Large intestine (tissue), 3 donors: Measurements from ENCODE around the gene DKK3. TPM values are rescaled to one million over a fixed set of nuclear protein-coding genes. Genes with fewer than 3 reads are reported as not detected.

Source experiments
- DNase-seq, 2 donors: peaks; one replicate each; pipeline versions ENCODE4 v3.0.0 to v3.0.0-alpha.2; 2013
- H3K27ac ChIP-seq: one replicate; pipeline ENCODE4 v1.5.1; 2013; ENCODE audit warnings: low read length
- H3K27me3 ChIP-seq: 2 replicates; pipeline ENCODE4 v1.6.1; 2013; ENCODE audit warnings: low read length; ENCODE audit not compliant: control insufficient read depth, insufficient read depth
- H3K36me3 ChIP-seq: 2 replicates; pipeline ENCODE4 v1.6.1; 2013; ENCODE audit warnings: low read length; ENCODE audit not compliant: control insufficient read depth, insufficient read depth
- H3K4me1 ChIP-seq: one replicate; pipeline ENCODE4 v1.6.1; 2013; ENCODE audit warnings: low read length; ENCODE audit not compliant: control insufficient read depth, insufficient read depth
- H3K4me3 ChIP-seq: one replicate; pipeline ENCODE4 v1.5.1; 2013; ENCODE audit warnings: low read length
- H3K9me3 ChIP-seq: one replicate; pipeline ENCODE4 v1.6.1; 2013; ENCODE audit warnings: mild to moderate bottlenecking, low read depth, low read length, moderate library complexity; ENCODE audit not compliant: control insufficient read depth
- WGBS: methylation state at CpG from one replicate; pipeline ENCODE4 v1.1.5; 2013; ENCODE audit warnings: low lambda C conversion rate; ENCODE audit not compliant: insufficient coverage; 5-methylcytosine and 5-hydroxymethylcytosine counted together
- polyA plus RNA-seq: library from polyadenylated mRNA; unstranded; fragments of 120-200 nt; gene quantifications from one replicate; pipeline ENCODE4 v1.2.1, GENCODE V29; 2013

Gene DKK3
- polyA plus RNA-seq, 1 donor = 31.4 TPM

GRCh38 chr11:12005061-12005460 lies 3.4 kb downstream of the DKK3 start:
- DNase-seq = no peak
- Histone ChIP-seq H3K4me1 (peaks cover 4% of the 10 kb centered on the region), H3K27me3 (peaks cover 45% of the 10 kb centered on the region), H3K27ac (no peak overlapping the region), H3K4me3 (no peak overlapping the region), H3K36me3 (no peaks in the 10 kb centered on the region), H3K9me3 (no peaks in the 10 kb centered on the region)
- WGBS = 100% methylated on average over 3 of the region's 4 CpGs

GRCh38 chr11:12003815-12004214 lies 4.6 kb downstream of the DKK3 start:
- H3K27me3 ChIP-seq = peaks cover 35% of the 10 kb centered on the region
- H3K9me3 ChIP-seq = no peaks in the 10 kb centered on the region
- H3K4me1 ChIP-seq = no peaks in the 10 kb centered on the region
- H3K27ac ChIP-seq = no peak overlapping the region
- WGBS = 88% methylated on average over 1 of the region's 4 CpGs
- no peak for DNase-seq
- H3K4me3 ChIP-seq = no peak overlapping the region
- H3K36me3 ChIP-seq = no peaks in the 10 kb centered on the region

GRCh38 chr11:12003336-12003735 lies 5.1 kb downstream of the DKK3 start:
- Histone ChIP-seq H3K27me3 (peaks cover 32% of the 10 kb centered on the region), H3K4me3 (no peak overlapping the region), H3K4me1 (no peaks in the 10 kb centered on the region), H3K27ac (no peak overlapping the region), H3K36me3 (peaks cover 2% of the 10 kb centered on the region), H3K9me3 (no peaks in the 10 kb centered on the region)
- DNase-seq = no peak
- no CpG with 5 or more reads among the region's 2 CpGs for WGBS

GRCh38 chr11:12001186-12001585 lies 7.2 kb downstream of the DKK3 start:
- no CpG with 5 or more reads among the region's 7 CpGs for WGBS
- Histone ChIP-seq H3K27ac (no peak overlapping the region), H3K9me3 (no peaks in the 10 kb centered on the region), H3K36me3 (peaks cover 3% of the 10 kb centered on the region), H3K4me1 (no peaks in the 10 kb centered on the region), H3K27me3 (peaks cover 15% of the 10 kb centered on the region), H3K4me3 (no peak overlapping the region)
- no peak for DNase-seq

DNA sequence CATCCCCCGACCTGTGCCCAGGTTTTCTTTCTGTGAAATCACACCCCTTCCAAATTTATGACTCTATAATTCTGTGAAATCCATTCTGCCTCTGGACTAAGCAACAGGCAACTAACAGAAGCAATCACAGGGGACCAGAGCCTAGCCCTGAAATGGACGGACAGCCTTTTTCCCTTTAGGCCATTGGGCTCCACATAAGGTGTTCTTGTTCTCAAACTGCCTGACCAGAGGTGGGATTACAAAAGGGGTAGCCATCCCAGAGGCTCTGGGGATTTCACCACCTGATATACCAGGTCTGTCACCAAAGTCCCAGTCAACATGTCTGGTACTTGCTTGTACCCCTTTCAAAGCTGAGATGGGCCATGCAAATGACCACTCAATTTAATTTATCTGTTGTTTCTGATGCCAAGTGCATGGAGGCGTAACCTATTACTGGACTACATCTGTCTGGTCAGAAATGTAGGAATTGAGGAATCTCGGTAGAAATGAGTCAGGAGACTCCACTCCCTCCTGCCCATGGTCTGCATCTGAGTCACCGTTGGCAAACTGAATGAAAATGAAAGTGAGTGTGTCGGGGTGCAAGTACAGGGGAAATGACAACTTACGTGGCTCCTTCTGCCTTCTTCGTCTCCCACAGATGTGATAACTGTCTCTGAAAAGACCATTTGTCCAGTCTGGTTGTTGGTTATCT lies 10.2 kb downstream of the DKK3 start:
- Histone ChIP-seq H3K4me1 (no peaks in the 10 kb centered on the region), H3K27ac (no peak overlapping the region), H3K9me3 (no peaks in the 10 kb centered on the region), H3K4me3 (no peak overlapping the region), H3K36me3 (peaks cover 3% of the 10 kb centered on the region), H3K27me3 (peaks cover 4% of the 10 kb centered on the region)
- no peak for DNase-seq
- 80% methylated on average over 1 of the region's 8 CpGs for whole genome bisulfite sequencing

DNA sequence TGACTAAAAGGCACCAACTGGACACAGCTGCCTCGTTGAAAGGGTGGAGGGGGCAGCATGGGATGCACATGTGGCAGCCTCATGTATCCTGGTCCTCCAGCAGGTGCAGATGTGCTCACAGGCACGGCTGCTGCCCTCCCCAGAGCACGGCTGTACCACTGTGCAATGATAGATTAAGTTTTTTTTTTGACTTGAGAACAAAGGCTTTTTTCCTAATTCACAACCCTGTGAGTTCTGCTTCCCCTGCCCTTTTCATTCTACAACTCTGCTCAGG lies 11.4 kb downstream of the DKK3 start:
- WGBS = no CpG with 5 or more reads among the region's 3 CpGs
- H3K27me3 ChIP-seq = peaks cover 4% of the 10 kb centered on the region
- H3K4me3 ChIP-seq = no peak overlapping the region
- no peak for DNase-seq
- H3K9me3 ChIP-seq = no peaks in the 10 kb centered on the region
- H3K4me1 ChIP-seq = no peaks in the 10 kb centered on the region
- H3K27ac ChIP-seq = no peak overlapping the region
- peaks cover 3% of the 10 kb centered on the region for H3K36me3 ChIP-seq

DNA sequence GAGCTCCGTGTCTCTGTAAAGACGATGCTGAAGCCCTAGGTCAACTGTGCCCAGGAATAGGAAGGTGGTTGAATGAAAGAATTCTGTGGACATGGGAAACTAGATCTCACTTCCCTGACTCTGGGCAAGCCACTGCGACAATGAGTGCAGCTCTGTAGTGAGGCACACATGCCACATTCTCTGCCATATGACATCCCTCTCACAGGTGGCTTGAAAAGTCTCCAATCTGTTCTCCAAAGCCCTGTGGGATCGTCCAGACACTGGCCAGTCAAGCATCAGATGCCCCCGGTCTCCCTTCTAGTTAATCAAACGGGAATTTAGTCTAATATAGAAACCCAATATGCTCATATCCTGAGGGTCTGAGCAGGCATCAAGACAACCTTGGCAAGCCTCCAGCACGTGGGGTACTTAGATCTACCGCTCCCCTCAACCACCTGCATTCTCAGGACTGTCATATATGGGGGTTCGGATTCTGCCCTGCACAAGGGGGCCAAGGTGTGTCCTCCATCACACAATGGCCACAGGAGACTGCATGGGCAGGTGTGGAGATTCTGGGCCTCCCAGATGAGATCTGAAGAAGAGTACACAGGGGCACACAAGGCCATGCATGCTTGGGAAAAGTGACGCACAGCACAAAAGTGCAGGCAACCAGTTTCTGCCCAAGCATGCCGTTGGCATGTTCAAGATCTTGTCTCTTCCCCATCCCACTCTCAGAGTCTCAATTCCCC lies 11.9 kb downstream of the DKK3 start:
- no CpG with 5 or more reads among the region's 11 CpGs for WGBS
- Histone ChIP-seq H3K4me3 (no peak overlapping the region), H3K36me3 (peaks cover 3% of the 10 kb centered on the region), H3K27me3 (peaks cover 4% of the 10 kb centered on the region), H3K4me1 (no peaks in the 10 kb centered on the region), H3K9me3 (no peaks in the 10 kb centered on the region), H3K27ac (no peak overlapping the region)
- no peak for DNase-seq

DNA sequence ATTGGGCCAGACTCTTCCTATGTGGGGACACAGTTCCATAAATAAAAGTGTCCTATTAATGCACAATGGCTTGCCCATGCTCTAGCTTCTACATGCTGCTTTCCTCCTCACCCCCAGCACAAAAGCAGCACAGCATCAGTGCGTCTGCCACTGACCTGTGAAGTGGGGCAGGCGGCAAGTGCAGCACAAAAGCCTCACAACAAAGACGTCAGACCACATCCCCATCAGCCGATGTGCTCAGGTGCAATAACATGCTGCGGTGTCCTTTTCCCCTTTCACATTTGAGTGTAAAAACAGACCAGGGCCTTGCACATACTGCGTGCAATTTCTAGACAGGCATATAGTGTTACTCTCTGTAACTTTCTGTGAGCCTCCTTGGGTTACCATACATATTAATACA lies 12.8 kb downstream of the DKK3 start:
- H3K27ac ChIP-seq = no peak overlapping the region
- no peaks in the 10 kb centered on the region for H3K4me1 ChIP-seq
- H3K27me3 ChIP-seq = peaks cover 4% of the 10 kb centered on the region
- H3K9me3 ChIP-seq = no peaks in the 10 kb centered on the region
- no peak overlapping the region for H3K4me3 ChIP-seq
- peak in 1 of 2 donors; percentile 10 for DNase-seq
- no CpG with 5 or more reads among the region's 6 CpGs for WGBS
- H3K36me3 ChIP-seq = peaks cover 3% of the 10 kb centered on the region

GRCh38 chr11:11993839-11994238 lies 14.6 kb downstream of the DKK3 start:
- Histone ChIP-seq H3K36me3 (peaks cover 3% of the 10 kb centered on the region), H3K27me3 (peaks cover 4% of the 10 kb centered on the region), H3K27ac (no peak overlapping the region), H3K9me3 (no peaks in the 10 kb centered on the region), H3K4me1 (no peaks in the 10 kb centered on the region), H3K4me3 (no peak overlapping the region)
- WGBS = 100% methylated on average over 2 of the region's 8 CpGs
- DNase-seq = no peak

DNA sequence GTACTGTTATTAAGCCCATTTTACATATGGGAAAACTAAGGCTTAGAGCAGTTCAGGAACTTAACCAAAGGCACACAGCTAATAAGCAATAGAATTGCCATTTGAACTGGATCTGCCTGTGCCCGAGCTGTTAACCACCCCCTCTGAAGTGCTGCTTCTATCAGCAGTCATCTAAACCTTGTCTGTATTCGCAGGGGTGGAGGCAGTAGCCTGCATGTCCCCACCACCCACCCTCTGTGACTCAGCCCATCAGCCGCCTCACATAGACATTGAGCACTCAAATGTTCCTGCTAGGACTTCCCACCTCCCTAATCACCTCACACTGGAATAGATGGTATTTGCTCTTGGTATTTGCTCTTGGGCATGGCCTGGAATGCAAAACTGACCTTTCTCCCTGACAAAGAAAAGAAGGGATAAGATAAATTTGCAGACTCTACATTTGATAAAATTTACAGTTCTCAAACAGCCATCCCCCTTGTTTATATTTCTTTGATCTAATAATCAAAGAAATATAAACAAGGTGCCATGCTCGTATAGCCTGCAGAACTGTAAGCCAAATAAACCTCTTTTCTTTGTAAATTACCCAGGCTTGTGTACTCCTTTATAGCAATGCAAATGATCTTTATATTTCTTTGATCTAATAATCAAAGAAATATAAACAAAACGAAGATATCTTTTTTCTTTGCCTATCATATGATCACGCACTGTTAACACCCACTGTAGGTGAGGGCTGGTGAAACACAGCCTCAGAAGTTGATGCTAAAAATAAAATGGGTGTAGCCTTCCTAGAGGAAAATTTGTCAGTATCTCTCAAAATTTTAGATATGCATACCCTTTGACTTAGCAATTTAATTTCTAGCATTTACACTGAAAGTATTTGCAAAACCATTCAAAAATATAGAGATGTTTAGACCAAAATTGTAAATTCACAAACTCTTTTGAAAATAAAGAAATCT lies 15.9 kb downstream of the DKK3 start:
- Histone ChIP-seq H3K4me3 (no peak overlapping the region), H3K27ac (no peak overlapping the region), H3K9me3 (no peaks in the 10 kb centered on the region), H3K36me3 (no peaks in the 10 kb centered on the region), H3K4me1 (no peaks in the 10 kb centered on the region), H3K27me3 (peaks cover under 1% of the 10 kb centered on the region)
- DNase-seq = no peak
- WGBS = 34% methylated on average over 4 of the region's 6 CpGs
